DOHH2 (cell line): ENCODE results near the gene PNPLA2.

ENCODE experiments used
- H3F3A ChIP-seq: fragments of 200-600 bp; sonication (generic), shearing (Covaris generic); 2 replicates; pipeline ENCODE4 v1.6.0; 2016; ENCODE audit warnings: antibody characterized with exemption, mild to moderate bottlenecking; ENCODE audit not compliant: control insufficient read depth, insufficient read depth
- H3K27ac ChIP-seq: fragments of 200-600 bp; sonication (generic); 2 replicates; pipeline ENCODE4 v1.5.1; 2014; ENCODE audit warnings: low read depth, mild to moderate bottlenecking, low read length, moderate library complexity
- H3K27me3 ChIP-seq: fragments of 200-600 bp; sonication (generic); 2 replicates; pipeline ENCODE4 v1.6.1; 2014; ENCODE audit warnings: mild to moderate bottlenecking, low read length, mixed read lengths; ENCODE audit not compliant: control insufficient read depth
- H3K36me3 ChIP-seq: fragments of 200-600 bp; sonication (generic); 2 replicates; pipeline ENCODE4 v1.6.1; 2014; ENCODE audit warnings: mild to moderate bottlenecking, low read length, moderate library complexity, mixed read lengths; ENCODE audit not compliant: control insufficient read depth
- H3K4me1 ChIP-seq: fragments of 200-600 bp; sonication (generic); 2 replicates; pipeline ENCODE4 v1.6.1; 2014; ENCODE audit warnings: mild to moderate bottlenecking, low read length, mixed read lengths; ENCODE audit not compliant: control insufficient read depth
- H3K4me2 ChIP-seq: fragments of 200-600 bp; sonication (generic); 2 replicates; pipeline ENCODE4 v1.6.0; 2014; ENCODE audit warnings: mild to moderate bottlenecking, low read length, moderate library complexity
- H3K4me3 ChIP-seq: fragments of 200-600 bp; sonication (generic); 2 replicates; pipeline ENCODE4 v1.5.1; 2014; ENCODE audit warnings: mild to moderate bottlenecking, low read length, mixed read lengths
- H3K79me2 ChIP-seq: fragments of 200-600 bp; sonication (generic); 2 replicates; pipeline ENCODE4 v1.6.1; 2014; ENCODE audit warnings: mild to moderate bottlenecking, low read length, mixed read lengths; ENCODE audit not compliant: control insufficient read depth
- H3K9me2 ChIP-seq: fragments of 200-600 bp; sonication (generic); replicated peaks from 2 replicates; pipeline ENCODE4 v1.6.1; 2014; ENCODE audit warnings: mild to moderate bottlenecking, low read length, mixed read lengths; ENCODE audit not compliant: control insufficient read depth
- H3K9me3 ChIP-seq: fragments of 200-600 bp; sonication (generic); 2 replicates; pipeline ENCODE4 v1.6.1; 2014; ENCODE audit warnings: antibody characterized with exemption, low read length, mixed read lengths; ENCODE audit not compliant: control insufficient read depth, insufficient read depth
- H4K20me1 ChIP-seq: fragments of 200-600 bp; sonication (generic); 2 replicates; pipeline ENCODE4 v1.6.0; 2014; ENCODE audit warnings: low read depth, mild to moderate bottlenecking, antibody characterized with exemption, low read length, moderate library complexity; ENCODE audit not compliant: control insufficient read depth, insufficient read depth
- EZH2phosphoT487 ChIP-seq: fragments of 200-600 bp; sonication (generic); IDR thresholded peaks from 2 replicates; pipeline ENCODE4 v1.6.1; 2017; ENCODE audit warnings: borderline replicate concordance, mild to moderate bottlenecking, antibody characterized with exemption, low read length, moderate library complexity, mixed read lengths
- TF ChIP-seq, protein P1 (sequence below): fragments of 200-600 bp; sonication (generic); IDR thresholded peaks from one replicate; pipeline ENCODE4 v1.5.1; 2014; ENCODE audit warnings: antibody characterized with exemption, mild to moderate bottlenecking, low read depth, low read length; ENCODE audit not compliant: poor library complexity, severe bottlenecking

PNPLA2 gene

DNA sequence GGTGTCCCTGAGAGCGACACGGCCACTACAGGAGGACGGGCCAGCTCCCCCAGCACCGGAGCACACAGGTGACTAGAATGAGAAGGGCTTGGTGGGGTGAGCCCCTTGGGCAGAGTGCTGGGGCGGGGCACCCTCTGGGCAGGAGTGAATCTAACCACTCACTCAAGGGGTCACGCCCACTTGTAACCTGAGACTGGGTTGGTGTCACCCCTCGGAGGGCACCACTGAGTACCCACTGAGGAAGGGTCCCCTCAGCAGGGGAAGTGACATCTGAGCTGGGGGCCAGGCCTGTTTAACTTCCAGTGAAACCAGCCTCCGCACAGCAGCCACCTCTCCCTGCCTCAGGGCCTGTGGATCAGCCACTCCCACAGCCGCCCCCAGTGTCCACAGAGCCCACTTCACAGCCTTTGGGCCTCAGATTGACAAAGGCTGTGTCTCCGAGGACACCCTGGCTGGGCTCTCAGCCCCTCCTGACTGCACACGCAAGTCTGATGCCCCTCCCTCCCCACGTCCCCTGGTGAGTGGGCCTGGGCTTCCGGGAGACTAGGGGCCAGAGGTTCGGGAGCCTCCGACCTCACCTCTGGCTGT lies 47.0 kb upstream of the PNPLA2 start:
- peaks cover 44% of the 10 kb centered on the region for H3K79me2 ChIP-seq
- H3K9me3 ChIP-seq, result no peaks in the 10 kb centered on the region
- H3K27me3 ChIP-seq, result no peaks in the 10 kb centered on the region
- no peak overlapping the region for H3K4me3 ChIP-seq
- H3K4me1 ChIP-seq, result peaks cover 6% of the 10 kb centered on the region
- no peak overlapping the region for H3K27ac ChIP-seq
- TF ChIP-seq, protein P1, sequence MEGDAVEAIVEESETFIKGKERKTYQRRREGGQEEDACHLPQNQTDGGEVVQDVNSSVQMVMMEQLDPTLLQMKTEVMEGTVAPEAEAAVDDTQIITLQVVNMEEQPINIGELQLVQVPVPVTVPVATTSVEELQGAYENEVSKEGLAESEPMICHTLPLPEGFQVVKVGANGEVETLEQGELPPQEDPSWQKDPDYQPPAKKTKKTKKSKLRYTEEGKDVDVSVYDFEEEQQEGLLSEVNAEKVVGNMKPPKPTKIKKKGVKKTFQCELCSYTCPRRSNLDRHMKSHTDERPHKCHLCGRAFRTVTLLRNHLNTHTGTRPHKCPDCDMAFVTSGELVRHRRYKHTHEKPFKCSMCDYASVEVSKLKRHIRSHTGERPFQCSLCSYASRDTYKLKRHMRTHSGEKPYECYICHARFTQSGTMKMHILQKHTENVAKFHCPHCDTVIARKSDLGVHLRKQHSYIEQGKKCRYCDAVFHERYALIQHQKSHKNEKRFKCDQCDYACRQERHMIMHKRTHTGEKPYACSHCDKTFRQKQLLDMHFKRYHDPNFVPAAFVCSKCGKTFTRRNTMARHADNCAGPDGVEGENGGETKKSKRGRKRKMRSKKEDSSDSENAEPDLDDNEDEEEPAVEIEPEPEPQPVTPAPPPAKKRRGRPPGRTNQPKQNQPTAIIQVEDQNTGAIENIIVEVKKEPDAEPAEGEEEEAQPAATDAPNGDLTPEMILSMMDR, result no peak
- no peak for TF ChIP-seq EZH2phosphoT487
- H3K9me2 ChIP-seq, result no peaks in the 10 kb centered on the region
- H4K20me1 ChIP-seq, result peaks cover 1% of the 10 kb centered on the region; the same call in 1 of the 2 replicates
- no peak overlapping the region for H3K4me2 ChIP-seq
- peaks cover 5% of the 10 kb centered on the region for H3F3A ChIP-seq
- peaks cover 66% of the 10 kb centered on the region for H3K36me3 ChIP-seq

DNA sequence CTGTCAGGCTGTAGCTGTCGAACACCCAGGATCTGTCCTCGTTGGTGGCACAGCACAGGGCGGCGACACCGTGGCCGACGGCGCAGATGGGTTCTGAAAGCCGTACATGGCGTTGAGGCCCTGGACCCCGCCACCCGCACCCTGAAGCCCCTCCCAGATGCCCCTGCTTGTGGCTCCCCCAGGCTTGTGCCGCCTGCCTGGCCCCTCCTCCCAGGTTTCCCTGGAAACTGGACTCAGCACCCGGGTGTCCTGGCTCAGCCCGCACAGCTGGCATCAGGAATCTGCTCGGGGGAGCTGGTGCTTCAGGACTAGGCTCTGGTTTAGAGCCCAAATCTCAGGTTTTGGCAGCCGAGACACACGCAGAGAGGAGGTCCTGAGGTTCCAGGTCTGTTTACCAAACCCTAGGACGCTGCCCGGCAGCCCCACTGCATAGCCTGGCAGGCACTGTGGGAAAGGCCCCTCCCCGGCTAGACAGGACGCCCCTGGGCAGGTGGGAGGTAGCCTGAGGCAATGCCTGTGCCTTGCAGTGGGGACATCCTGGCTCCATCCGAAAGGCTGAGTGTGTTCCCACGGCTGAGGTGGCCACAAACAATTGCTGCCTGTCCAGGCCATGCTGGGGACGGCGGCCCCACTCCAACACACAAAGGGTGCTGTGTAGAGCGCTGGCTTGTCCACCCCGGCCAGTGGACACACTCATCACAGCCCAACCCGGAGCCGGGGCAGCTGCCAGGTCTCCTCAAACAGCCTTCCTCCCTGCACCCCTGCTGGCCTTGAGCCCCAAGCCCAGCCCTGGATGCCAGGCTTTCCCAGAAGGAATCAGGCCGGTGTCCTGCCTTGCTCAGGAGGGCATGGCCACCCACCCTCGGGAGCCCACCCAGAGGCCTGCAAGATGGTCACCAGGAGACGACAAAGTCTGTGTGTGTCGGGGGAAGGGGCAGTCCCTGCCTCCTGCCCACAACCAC lies 46.0 kb upstream of the PNPLA2 start:
- no peaks in the 10 kb centered on the region for H3K27me3 ChIP-seq
- TF ChIP-seq EZH2phosphoT487, result no peak
- TF ChIP-seq, protein P1, result no peak
- no peak overlapping the region for H3K4me2 ChIP-seq
- H3K27ac ChIP-seq, result no peak overlapping the region
- H3K4me3 ChIP-seq, result no peak overlapping the region
- no peaks in the 10 kb centered on the region for H3K9me3 ChIP-seq
- H3K4me1 ChIP-seq, result peaks cover 6% of the 10 kb centered on the region
- no peaks in the 10 kb centered on the region; the same call in 1 of the 2 replicates for H4K20me1 ChIP-seq
- H3K79me2 ChIP-seq, result peaks cover 52% of the 10 kb centered on the region
- H3F3A ChIP-seq, result no peaks in the 10 kb centered on the region
- no peaks in the 10 kb centered on the region for H3K9me2 ChIP-seq
- peaks cover 59% of the 10 kb centered on the region for H3K36me3 ChIP-seq

DNA sequence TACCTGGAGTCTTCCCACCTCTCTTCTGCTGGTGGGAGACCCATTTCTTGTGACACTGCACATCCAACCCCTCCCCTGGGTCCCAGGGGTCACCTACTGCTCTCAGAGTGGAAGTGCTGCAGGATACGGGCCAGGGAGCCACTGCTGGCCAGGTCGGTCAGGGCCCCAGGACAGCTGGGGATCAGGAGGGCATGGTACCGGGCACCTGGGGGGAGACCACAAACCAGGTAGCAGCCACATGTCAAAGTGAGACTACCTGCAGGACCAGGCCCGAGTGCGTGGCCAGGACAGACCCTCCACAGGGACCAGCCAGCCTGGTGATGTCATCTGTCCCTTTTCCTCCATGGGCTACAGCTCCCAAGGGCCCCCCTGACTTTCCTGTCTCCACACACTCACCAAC lies 45.3 kb upstream of the PNPLA2 start:
- H3K9me2 ChIP-seq, result no peaks in the 10 kb centered on the region
- TF ChIP-seq, protein P1, result no peak
- no peak for TF ChIP-seq EZH2phosphoT487
- H3K36me3 ChIP-seq, result peaks cover 62% of the 10 kb centered on the region
- H4K20me1 ChIP-seq, result no peaks in the 10 kb centered on the region; the same call in 1 of the 2 replicates
- no peak overlapping the region for H3K4me3 ChIP-seq
- no peaks in the 10 kb centered on the region for H3K27me3 ChIP-seq
- peaks cover 11% of the 10 kb centered on the region for H3K4me1 ChIP-seq
- no peak overlapping the region for H3K27ac ChIP-seq
- peaks cover 60% of the 10 kb centered on the region for H3K79me2 ChIP-seq
- no peak overlapping the region for H3K4me2 ChIP-seq
- no peaks in the 10 kb centered on the region for H3K9me3 ChIP-seq
- no peaks in the 10 kb centered on the region for H3F3A ChIP-seq
